H1 (cell line): Measurements from ENCODE around the gene PTPRD.

ENCODE experiments used
- CEBPB ChIP-seq: IDR thresholded peaks from 2 replicates; pipeline ENCODE4 v1.6.1; 2012; ENCODE audit warnings: low read depth, low read length
- CHD1 ChIP-seq: IDR thresholded peaks from 2 replicates; pipeline ENCODE4 v1.6.1; 2012; ENCODE audit warnings: low read depth, low read length, improper control_type of control experiment
- CTCF ChIP-seq, 3 experiments: IDR thresholded peaks; 1 replicate in 2 of 3; 2 replicates in 1 of 3; pipeline versions ENCODE4 v1.5.1 to v1.6.1; 2011; ENCODE audit warnings: low read length in 3 of 3, mild to moderate bottlenecking in 3 of 3, inconsistent platforms in 2 of 3, low read depth in 1 of 3, moderate library complexity in 1 of 3; ENCODE audit not compliant: insufficient read depth in 1 of 3; ENCODE audit errors: control extremely low read depth in 1 of 3
- EP300 ChIP-seq, 2 experiments: IDR thresholded peaks; 1 replicate in 1 of 2; 2 replicates in 1 of 2; pipeline ENCODE4 v1.6.1; 2011 to 2012; ENCODE audit warnings: low read depth in 2 of 2, low read length in 2 of 2, mild to moderate bottlenecking in 2 of 2, borderline replicate concordance in 1 of 2, inconsistent platforms in 1 of 2, moderate library complexity in 1 of 2
- EZH2 ChIP-seq: fragments of 200-600 bp; sonication (generic); IDR thresholded peaks from 2 replicates; pipeline ENCODE4 v1.7.1; 2012; ENCODE audit warnings: low read depth, mild to moderate bottlenecking, moderate library complexity, low read length, inconsistent platforms; ENCODE audit not compliant: severe bottlenecking
- POLR2A ChIP-seq, 2 experiments: IDR thresholded peaks; 1 replicate in 1 of 2; 2 replicates in 1 of 2; pipeline ENCODE4 v1.6.1; 2011; ENCODE audit warnings: low read depth in 2 of 2, low read length in 2 of 2, mild to moderate bottlenecking in 2 of 2; ENCODE audit errors: control extremely low read depth in 1 of 2
- POLR2AphosphoS5 ChIP-seq: IDR thresholded peaks from 2 replicates; pipeline ENCODE4 v1.6.1; 2011; ENCODE audit warnings: low read depth, low read length
- TF ChIP-seq, protein P1 (sequence below): IDR thresholded peaks from 2 replicates; pipeline ENCODE4 v1.6.1; 2012; ENCODE audit warnings: inconsistent platforms

DNA sequence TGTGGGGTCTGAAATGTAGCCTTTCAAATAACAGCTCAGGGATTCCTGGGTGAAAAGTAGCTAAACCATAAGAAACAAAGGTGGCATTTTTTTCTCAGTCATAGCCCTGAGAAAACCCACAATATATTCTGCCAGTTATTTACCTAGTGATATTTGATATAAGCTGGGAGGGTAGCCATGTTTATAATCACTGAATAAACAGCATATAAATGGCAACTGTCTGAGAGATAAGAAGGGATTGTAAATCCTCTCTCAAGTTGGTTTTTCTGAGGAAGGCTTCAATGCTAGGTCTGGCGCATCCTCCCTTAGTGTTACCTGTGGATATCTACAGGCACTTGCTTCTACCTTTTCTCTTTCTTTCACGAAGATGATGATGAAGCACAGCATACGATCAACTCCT is 1732.7 kb downstream of the PTPRD start:
- TF ChIP-seq EZH2 (no peak), CTCF (IDR thresholded peaks at IDR 0.05; ENCODE audit: control extremely low read depth in 1 of 3, insufficient read depth in 1 of 3, low read depth in 1 of 3, low read length in 3 of 3) (no peak), CEBPB (no peak), POLR2AphosphoS5 (no peak), EP300 (IDR thresholded peaks at IDR 0.05; ENCODE audit: borderline replicate concordance in 1 of 2, low read depth in 2 of 2, low read length in 2 of 2) (no peak), CHD1 (no peak), POLR2A (IDR thresholded peaks at IDR 0.05; ENCODE audit: control extremely low read depth in 1 of 2, low read depth in 2 of 2, low read length in 2 of 2) (no peak)
- TF ChIP-seq, protein P1, sequence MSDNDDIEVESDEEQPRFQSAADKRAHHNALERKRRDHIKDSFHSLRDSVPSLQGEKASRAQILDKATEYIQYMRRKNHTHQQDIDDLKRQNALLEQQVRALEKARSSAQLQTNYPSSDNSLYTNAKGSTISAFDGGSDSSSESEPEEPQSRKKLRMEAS = no peak
